SU-DHL-6 (cell line): ENCODE measurements around the gene CD207.
"Not testable (repeated sequence)": the region's sequence is repeated elsewhere in the genome, so short reads cannot be mapped to it uniquely, and the experiment has no call there.

Source experiments
- H2AFZ ChIP-seq: fragments of 200-600 bp; sonication (generic); 2 replicates; pipeline ENCODE4 v1.6.1; 2014; ENCODE audit warnings: low read depth, mild to moderate bottlenecking, moderate library complexity, mixed read lengths, antibody characterized with exemption, low read length; ENCODE audit not compliant: severe bottlenecking
- H3F3A ChIP-seq: fragments of 200-600 bp; shearing (Covaris generic); 2 replicates; pipeline ENCODE4 v1.6.0; 2016; ENCODE audit warnings: antibody characterized with exemption, mild to moderate bottlenecking; ENCODE audit not compliant: insufficient read depth
- H3K27ac ChIP-seq: fragments of 200-600 bp; sonication (generic); 2 replicates; pipeline ENCODE4 v1.5.1; 2016; ENCODE audit warnings: low read depth, mild to moderate bottlenecking, low read length, moderate library complexity, mixed read lengths
- H3K27me3 ChIP-seq: fragments of 200-600 bp; sonication (generic), shearing (Covaris generic); 2 replicates; pipeline ENCODE4 v1.6.0; 2014; ENCODE audit warnings: mild to moderate bottlenecking, low read length
- H3K36me3 ChIP-seq: fragments of 200-600 bp; sonication (generic); 2 replicates; pipeline ENCODE4 v1.6.1; 2014; ENCODE audit warnings: mild to moderate bottlenecking, low read length, mixed read lengths
- H3K4me2 ChIP-seq: fragments of 300-600, 200-600 bp; shearing (Covaris generic), sonication (generic); 2 replicates; pipeline ENCODE4 v1.6.0; 2014; ENCODE audit warnings: low read length, low read depth, mild to moderate bottlenecking; ENCODE audit not compliant: poor library complexity, severe bottlenecking
- H3K4me3 ChIP-seq: fragments of 200-600 bp; sonication (generic); 2 replicates; pipeline ENCODE4 v1.5.1; 2014; ENCODE audit warnings: antibody characterized with exemption, low read length, mild to moderate bottlenecking, mixed read lengths; ENCODE audit not compliant: insufficient read depth, poor library complexity, severe bottlenecking
- H3K79me2 ChIP-seq: fragments of 200-600 bp; sonication (generic); 2 replicates; pipeline ENCODE4 v1.6.1; 2014; ENCODE audit warnings: mild to moderate bottlenecking, low read length, moderate library complexity; ENCODE audit not compliant: insufficient read depth
- H3K9ac ChIP-seq: fragments of 200-600 bp; sonication (generic); 2 replicates; pipeline ENCODE4 v1.7.0; 2014; ENCODE audit warnings: mild to moderate bottlenecking, low read length
- H3K9me2 ChIP-seq: fragments of 200-600 bp; sonication (generic); replicated peaks from 2 replicates; pipeline ENCODE4 v1.6.1; 2014; ENCODE audit warnings: low read length; ENCODE audit not compliant: insufficient read depth
- H3K9me3 ChIP-seq: fragments of 200-600 bp; sonication (generic); 2 replicates; pipeline ENCODE4 v1.6.1; 2014; ENCODE audit warnings: low read length, mixed read lengths; ENCODE audit not compliant: insufficient read depth
- H4K20me1 ChIP-seq: fragments of 200-600 bp; sonication (generic); 2 replicates; pipeline ENCODE4 v1.6.1; 2014; ENCODE audit warnings: low read depth, mild to moderate bottlenecking, antibody characterized with exemption, low read length, moderate library complexity, mixed read lengths
- CTCF ChIP-seq: fragments of 200-600 bp; sonication (generic); IDR thresholded peaks from one replicate; pipeline ENCODE4 v1.5.1; 2017; ENCODE audit warnings: antibody characterized with exemption, mild to moderate bottlenecking, low read length, moderate library complexity; ENCODE audit not compliant: insufficient read depth, poor library complexity, severe bottlenecking
- EZH2phosphoT487 ChIP-seq: fragments of 200-600 bp; sonication (generic), shearing (Covaris generic); conservative IDR thresholded peaks from 2 replicates; pipeline ENCODE4 v1.6.1; 2018; ENCODE audit warnings: mild to moderate bottlenecking, antibody characterized with exemption, low read length, moderate library complexity, mixed read lengths

The CD207 gene

GRCh38 chr2:70835643-70836042 is at the start of gene CD207:
TSS of gene CD207 (minus strand) at chr2:70835816. CDS start at chr2:70835776, 40 bp downstream.
- TF ChIP-seq CTCF, result no peak
- no peak for TF ChIP-seq EZH2phosphoT487
- H3K27ac ChIP-seq, result no peak within 1 kb of the TSS

GRCh38 chr2:70878543-70878942 is 42.9 kb upstream of the CD207 start:
- H3K27ac ChIP-seq, H3K9ac ChIP-seq, H3K4me2 ChIP-seq, H3F3A ChIP-seq, H2AFZ ChIP-seq, H3K27me3 ChIP-seq, H3K4me3 ChIP-seq, H3K36me3 ChIP-seq, H3K9me2 ChIP-seq, H3K9me3 ChIP-seq, H4K20me1 ChIP-seq, H3K79me2 ChIP-seq: not testable (repeated sequence)

More at GRCh38 chr2:70835643-70836042, at the start of gene CD207:
- Histone ChIP-seq H3K9ac (no peak within 1 kb of the TSS), H2AFZ (no peak within 1 kb of the TSS), H3K79me2 (no peaks in the 10 kb centered on the region), H3F3A (no peaks in the 10 kb centered on the region), H3K4me3 (no peak within 1 kb of the TSS), H3K9me2 (no peaks in the 10 kb centered on the region), H3K4me2 (no peak within 1 kb of the TSS), H3K36me3 (no peaks in the 10 kb centered on the region), H3K9me3 (no peaks in the 10 kb centered on the region), H4K20me1 (no peaks in the 10 kb centered on the region), H3K27me3 (0 out of 2 replicates have a peak, but pooled peaks cover under 1% of the 10 kb centered on the region)

- H3K4me3 ChIP-seq, H3K27ac ChIP-seq, H3K36me3 ChIP-seq, H3K9me2 ChIP-seq, H4K20me1 ChIP-seq, H2AFZ ChIP-seq, H3K4me2 ChIP-seq, H3K9me3 ChIP-seq, H3K27me3 ChIP-seq, H3K9ac ChIP-seq, H3F3A ChIP-seq, H3K79me2 ChIP-seq: not testable (repeated sequence)
Measured at GRCh38 chr2:70876138-70876537, 40.5 kb upstream of the CD207 start.

- no peak overlapping the region for H3K4me3 ChIP-seq
- no peaks in the 10 kb centered on the region for H3F3A ChIP-seq
- H3K9ac ChIP-seq, result no peak overlapping the region
- H3K9me2 ChIP-seq, result no peaks in the 10 kb centered on the region
- H3K27me3 ChIP-seq, result no peaks in the 10 kb centered on the region
- no peak overlapping the region for H3K27ac ChIP-seq
- H3K9me3 ChIP-seq, result no peaks in the 10 kb centered on the region
- H2AFZ ChIP-seq, result no peak overlapping the region
- no peak overlapping the region for H3K4me2 ChIP-seq
- H4K20me1 ChIP-seq, result no peaks in the 10 kb centered on the region
- no peak for TF ChIP-seq EZH2phosphoT487
- no peak for TF ChIP-seq CTCF
- H3K79me2 ChIP-seq, result no peaks in the 10 kb centered on the region
- no peaks in the 10 kb centered on the region for H3K36me3 ChIP-seq
Measured at GRCh38 chr2:70873541-70873940, 37.9 kb upstream of the CD207 start.
